IMR-90 (cell line): ENCODE data around the gene PJA2. TPM values are rescaled to one million over a fixed set of nuclear protein-coding genes. Genes with fewer than 3 reads are reported as not detected.

Experiments used
- ATAC-seq: fragments of 200-7000 bp; cut with Tn5 transposase; 2 replicates; pipeline ENCODE4 v1.9.1; 2020; ENCODE audit warnings: low read depth, mild to moderate bottlenecking, moderate library complexity
- BruUV-seq: library from RNA; stranded (reverse); fragments of 400-500 nt; replicated peaks from 2 replicates; lab custom pipeline; 2021; lab: Mats Ljungman, UMichigan
- CTCF ChIA-PET: fragments of 300-600 bp; formaldehyde crosslinking; extraction: SDS; loops from one replicate; lab custom pipeline; 2021; ENCODE audit warnings: antibody characterized with exemption; lab: Yijun Ruan, JAX
- POLR2A ChIA-PET: fragments of 300-600 bp; sonication (Branson Sonifier 250); formaldehyde crosslinking; loops from one replicate; lab custom pipeline; 2022; ENCODE audit warnings: antibody characterized with exemption; ENCODE audit not compliant: unreplicated experiment; lab: Charles Lee
- DNase-seq: peaks from one replicate; pipeline ENCODE4 v3.0.0; 2013
- H2AFZ ChIP-seq: replicated peaks from 2 replicates; pipeline ENCODE3; 2013; ENCODE audit warnings: low read length, mild to moderate bottlenecking; ENCODE audit not compliant: poor library complexity
- H2AK5ac ChIP-seq: 2 replicates; pipeline ENCODE4 v1.6.1; 2013; ENCODE audit warnings: low read depth, low read length, inconsistent platforms
- H2AK9ac ChIP-seq: replicated peaks from 2 replicates; pipeline ENCODE3; 2013; ENCODE audit warnings: mild to moderate bottlenecking, low read depth, low read length, moderate library complexity; ENCODE audit not compliant: poor library complexity
- H2BK120ac ChIP-seq: 2 replicates; pipeline ENCODE4 v1.6.1; 2013; ENCODE audit warnings: low read depth, low read length, inconsistent platforms
- H2BK15ac ChIP-seq: 3 replicates; pipeline ENCODE4 v1.6.1; 2013; ENCODE audit warnings: low read depth, low read length, inconsistent platforms
- H2BK20ac ChIP-seq: 2 replicates; pipeline ENCODE4 v1.6.1; 2013; ENCODE audit warnings: low read depth, mild to moderate bottlenecking, inconsistent platforms, low read length, moderate library complexity
- H2BK5ac ChIP-seq: 2 replicates; pipeline ENCODE4 v1.6.1; 2013; ENCODE audit warnings: mild to moderate bottlenecking, low read depth, low read length, inconsistent platforms; ENCODE audit not compliant: poor library complexity, severe bottlenecking
- H3K14ac ChIP-seq: replicated peaks from 2 replicates; pipeline ENCODE4 v1.6.1; 2013; ENCODE audit warnings: low read depth, low read length, inconsistent platforms
- H3K18ac ChIP-seq: 2 replicates; pipeline ENCODE4 v1.6.1; 2013; ENCODE audit warnings: low read depth, low read length, control low read depth
- H3K23ac ChIP-seq: 2 replicates; pipeline ENCODE4 v1.6.1; 2013; ENCODE audit warnings: low read depth, low read length, inconsistent platforms
- H3K27ac ChIP-seq: 2 replicates; pipeline ENCODE4 v1.5.1; 2013; ENCODE audit warnings: mild to moderate bottlenecking, control low read depth, low read length; ENCODE audit not compliant: insufficient read depth
- H3K27me3 ChIP-seq: 2 replicates; pipeline ENCODE4 v1.6.1; 2013; ENCODE audit warnings: low read length; ENCODE audit not compliant: control insufficient read depth, insufficient read depth
- H3K36me3 ChIP-seq: 2 replicates; pipeline ENCODE4 v1.6.1; 2013; ENCODE audit warnings: low read length, mixed read lengths; ENCODE audit not compliant: control insufficient read depth, insufficient read depth
- H3K4ac ChIP-seq: 2 replicates; pipeline ENCODE4 v1.6.1; 2013; ENCODE audit warnings: low read depth, low read length, inconsistent platforms
- H3K4me1 ChIP-seq: 2 replicates; pipeline ENCODE4 v1.6.1; 2013; ENCODE audit warnings: low read length, mixed read lengths; ENCODE audit not compliant: control insufficient read depth, insufficient read depth
- H3K4me2 ChIP-seq: 2 replicates; pipeline ENCODE4 v1.6.1; 2013; ENCODE audit warnings: low read depth, mild to moderate bottlenecking, control low read depth, low read length, moderate library complexity
- H3K4me3 ChIP-seq: 2 replicates; pipeline ENCODE4 v1.5.1; 2013; ENCODE audit warnings: low read depth, mild to moderate bottlenecking, control low read depth, low read length, moderate library complexity; ENCODE audit not compliant: insufficient read depth
- H3K56ac ChIP-seq: 2 replicates; pipeline ENCODE4 v1.6.1; 2013; ENCODE audit warnings: low read length, inconsistent platforms; ENCODE audit not compliant: insufficient read depth; ENCODE audit errors: extremely low read depth
- H3K79me1 ChIP-seq, 2 experiments: 2 replicates each; pipeline ENCODE4 v1.6.1; 2013; ENCODE audit warnings: low read length in 2 of 2, inconsistent platforms in 1 of 2, low read depth in 1 of 2
- H3K9ac ChIP-seq: 2 replicates; pipeline ENCODE4 v1.6.1; 2013; ENCODE audit warnings: low read depth, low read length, control low read depth
- H3K9me1 ChIP-seq: 2 replicates; pipeline ENCODE4 v1.6.1; 2013; ENCODE audit warnings: low read length, inconsistent platforms; ENCODE audit not compliant: insufficient read depth
- H3K9me3 ChIP-seq: 2 replicates; pipeline ENCODE4 v1.6.1; 2013; ENCODE audit warnings: low read length; ENCODE audit not compliant: control insufficient read depth, insufficient read depth
- H4K20me1 ChIP-seq: 2 replicates; pipeline ENCODE4 v1.6.1; 2013; ENCODE audit warnings: low read length, inconsistent platforms; ENCODE audit not compliant: insufficient read depth
- H4K5ac ChIP-seq: 2 replicates; pipeline ENCODE4 v1.6.1; 2013; ENCODE audit warnings: mild to moderate bottlenecking, low read depth, low read length, control low read depth
- H4K8ac ChIP-seq, 2 experiments: 2 replicates each; pipeline ENCODE4 v1.6.1; 2013; ENCODE audit warnings: low read depth in 2 of 2, low read length in 2 of 2, control low read depth in 1 of 2, inconsistent platforms in 1 of 2
- H4K91ac ChIP-seq: 2 replicates; pipeline ENCODE4 v1.6.1; 2013; ENCODE audit warnings: low read depth, low read length, inconsistent platforms; ENCODE audit not compliant: insufficient read depth
- CEBPB ChIP-seq: IDR thresholded peaks from 2 replicates; pipeline ENCODE4 v1.6.1; 2012; ENCODE audit warnings: low read depth, low read length, improper control_type of control experiment
- CHD1 ChIP-seq: IDR thresholded peaks from 2 replicates; pipeline ENCODE4 v1.6.1; 2012; ENCODE audit warnings: low read depth, low read length, improper control_type of control experiment
- FOS ChIP-seq: fragments of 150-350 bp; IDR thresholded peaks from 2 replicates; pipeline ENCODE4 v1.6.1; 2016; ENCODE audit warnings: low read depth, low read length
- MAFK ChIP-seq: IDR thresholded peaks from 2 replicates; pipeline ENCODE4 v1.6.1; 2012; ENCODE audit warnings: low read depth, low read length, improper control_type of control experiment
- MAZ ChIP-seq: IDR thresholded peaks from 2 replicates; pipeline ENCODE4 v1.6.1; 2012; ENCODE audit warnings: low read depth, mild to moderate bottlenecking, low read length, improper control_type of control experiment, moderate library complexity, borderline replicate concordance
- MXI1 ChIP-seq: IDR thresholded peaks from 2 replicates; pipeline ENCODE4 v1.6.1; 2012; ENCODE audit warnings: low read depth, mild to moderate bottlenecking, low read length, moderate library complexity, borderline replicate concordance
- NFE2L2 ChIP-seq: fragments of 150-350 bp; IDR thresholded peaks from 2 replicates; pipeline ENCODE4 v1.6.1; 2016; ENCODE audit warnings: low read depth, mild to moderate bottlenecking, low read length
- POLR2A ChIP-seq: IDR thresholded peaks from 2 replicates; pipeline ENCODE4 v1.6.1; 2012; ENCODE audit warnings: mild to moderate bottlenecking, low read depth, low read length
- RAD21 ChIP-seq: IDR thresholded peaks from 2 replicates; pipeline ENCODE4 v1.6.1; 2012; ENCODE audit warnings: low read length, improper control_type of control experiment
- RCOR1 ChIP-seq: IDR thresholded peaks from 2 replicates; pipeline ENCODE4 v1.6.1; 2012; ENCODE audit warnings: mild to moderate bottlenecking, low read length, improper control_type of control experiment; ENCODE audit not compliant: insufficient replicate concordance
- RFX5 ChIP-seq: IDR thresholded peaks from 2 replicates; pipeline ENCODE4 v1.8.0; 2012; ENCODE audit warnings: low read depth, mild to moderate bottlenecking, low read length, moderate library complexity
- SMC3 ChIP-seq: fragments of 150-350 bp; IDR thresholded peaks from 2 replicates; pipeline ENCODE4 v1.6.1; 2016; ENCODE audit warnings: low read depth, mild to moderate bottlenecking, antibody characterized with exemption, low read length, moderate library complexity
- WGBS, 2 experiments: methylation state at CpG; one replicate each; pipeline versions ENCODE4 v1.1.5 to v1.1.7; 2013; ENCODE audit warnings: missing lambda C conversion rate in 2 of 2; ENCODE audit not compliant: insufficient read length in 1 of 2; ENCODE audit errors: extremely low coverage in 2 of 2; 5-methylcytosine and 5-hydroxymethylcytosine counted together
- dilution Hi-C: fragments of 300-500 bp; cut with HindIII; formaldehyde crosslinking; loops from one replicate; pipeline ENCODE4 v1.14.3; 2018; ENCODE audit warnings: low sequenced_read_pairs; ENCODE audit not compliant: unreplicated experiment
- in situ Hi-C: fragments of 300-500 bp; cut with MboI; formaldehyde crosslinking; loops from 3 replicates; pipeline ENCODE4 v1.14.3; 2019; ENCODE audit warnings: low sequenced_read_pairs, inconsistent platforms, mixed read lengths
- intact Hi-C: fragments of 100-400 bp; cut with micrococcal nuclease; formaldehyde crosslinking; loops from 2 replicates; pipeline ENCODE4 v1.10.0; 2022
- polyA plus RNA-seq, 3 experiments: library from polyadenylated mRNA; depleted of rRNA; stranded (reverse); fragments of >200 nt; gene quantifications; 2 replicates each; pipeline ENCODE4 v1.2.3, GENCODE V29; 2012; ENCODE audit warnings: low replicate concordance in 1 of 3
- total RNA-seq: library from RNA; depleted of rRNA; stranded (reverse); fragments of >200 nt; gene quantifications from 2 replicates; pipeline ENCODE4 v1.2.3, GENCODE V29; 2012
- TF ChIP-seq, protein P1 (sequence below): fragments of 150-350 bp; IDR thresholded peaks from 2 replicates; pipeline ENCODE4 v1.6.1; 2016; ENCODE audit warnings: low read depth, mild to moderate bottlenecking, low read length, moderate library complexity, borderline replicate concordance
- TF ChIP-seq, protein P2 (sequence below): conservative IDR thresholded peaks from 2 replicates; pipeline ENCODE4 v1.5.1; 2012; ENCODE audit warnings: mild to moderate bottlenecking, low read depth, low read length, improper control_type of control experiment
- TF ChIP-seq, protein P3 (sequence below): fragments of 150-350 bp; IDR thresholded peaks from 2 replicates; pipeline ENCODE4 v1.6.1; 2017; ENCODE audit warnings: mild to moderate bottlenecking, antibody characterized with exemption, low read length, low read depth

The PJA2 gene
- total and polyA plus RNA-seq, 2 of the 4 experiments (the other 2 are of a cell fraction) = 42.3 to 70.6 TPM

DNA sequence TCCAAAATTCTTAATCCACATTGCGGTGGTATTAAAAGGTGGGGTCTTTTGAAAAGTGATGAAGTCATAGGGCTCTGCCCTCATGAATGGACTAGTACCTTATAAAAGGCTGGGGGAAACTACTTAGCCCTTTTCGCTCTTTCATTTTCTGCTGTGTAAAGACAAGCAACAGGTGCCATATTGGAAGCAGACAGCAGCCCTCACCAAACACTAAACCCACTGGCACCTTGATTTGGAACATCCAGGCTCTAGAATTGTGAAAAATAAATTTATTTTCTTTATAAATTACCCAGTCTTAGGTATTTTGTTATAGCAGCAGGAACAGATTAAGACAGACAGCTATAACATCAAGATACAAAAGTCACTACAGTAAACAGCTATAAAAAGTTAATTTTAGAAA is 12.8 kb downstream of the PJA2 start:
- H3K36me3 ChIP-seq = peaks cover 1% of the 10 kb centered on the region; the same call in 1 of the 2 replicates
- H3K27ac ChIP-seq = no peak overlapping the region
- H3K4me2 ChIP-seq = no peak overlapping the region
- H3K4ac ChIP-seq = no peak overlapping the region
- no peak overlapping the region for H3K4me3 ChIP-seq
- no peak overlapping the region for H2AK5ac ChIP-seq
- ATAC-seq = no peak
- H3K9ac ChIP-seq = no peak overlapping the region
- in situ Hi-C loops (no loop called here), dilution Hi-C loops (no loop called here), intact Hi-C loops (no loop called here)
- no peaks in the 10 kb centered on the region for H3K9me3 ChIP-seq
- no peak for DNase-seq
- POLR2A ChIA-PET = no interaction called here
- peaks cover 81% of the 10 kb centered on the region for H4K20me1 ChIP-seq
- no peak overlapping the region for H2AFZ ChIP-seq
- no peak overlapping the region for H2BK5ac ChIP-seq
- TF ChIP-seq NFE2L2 = no peak
- TF ChIP-seq POLR2A = no peak
- no peak for TF ChIP-seq CEBPB
- TF ChIP-seq FOS = no peak
- no peak for TF ChIP-seq RAD21
- TF ChIP-seq MAFK = no peak
- no peak for TF ChIP-seq RFX5
- TF ChIP-seq RCOR1 = no peak
- TF ChIP-seq MAZ = no peak
- TF ChIP-seq, protein P1, sequence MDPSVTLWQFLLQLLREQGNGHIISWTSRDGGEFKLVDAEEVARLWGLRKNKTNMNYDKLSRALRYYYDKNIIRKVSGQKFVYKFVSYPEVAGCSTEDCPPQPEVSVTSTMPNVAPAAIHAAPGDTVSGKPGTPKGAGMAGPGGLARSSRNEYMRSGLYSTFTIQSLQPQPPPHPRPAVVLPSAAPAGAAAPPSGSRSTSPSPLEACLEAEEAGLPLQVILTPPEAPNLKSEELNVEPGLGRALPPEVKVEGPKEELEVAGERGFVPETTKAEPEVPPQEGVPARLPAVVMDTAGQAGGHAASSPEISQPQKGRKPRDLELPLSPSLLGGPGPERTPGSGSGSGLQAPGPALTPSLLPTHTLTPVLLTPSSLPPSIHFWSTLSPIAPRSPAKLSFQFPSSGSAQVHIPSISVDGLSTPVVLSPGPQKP = no peak
- no peak for TF ChIP-seq SMC3
- TF ChIP-seq, protein P2, sequence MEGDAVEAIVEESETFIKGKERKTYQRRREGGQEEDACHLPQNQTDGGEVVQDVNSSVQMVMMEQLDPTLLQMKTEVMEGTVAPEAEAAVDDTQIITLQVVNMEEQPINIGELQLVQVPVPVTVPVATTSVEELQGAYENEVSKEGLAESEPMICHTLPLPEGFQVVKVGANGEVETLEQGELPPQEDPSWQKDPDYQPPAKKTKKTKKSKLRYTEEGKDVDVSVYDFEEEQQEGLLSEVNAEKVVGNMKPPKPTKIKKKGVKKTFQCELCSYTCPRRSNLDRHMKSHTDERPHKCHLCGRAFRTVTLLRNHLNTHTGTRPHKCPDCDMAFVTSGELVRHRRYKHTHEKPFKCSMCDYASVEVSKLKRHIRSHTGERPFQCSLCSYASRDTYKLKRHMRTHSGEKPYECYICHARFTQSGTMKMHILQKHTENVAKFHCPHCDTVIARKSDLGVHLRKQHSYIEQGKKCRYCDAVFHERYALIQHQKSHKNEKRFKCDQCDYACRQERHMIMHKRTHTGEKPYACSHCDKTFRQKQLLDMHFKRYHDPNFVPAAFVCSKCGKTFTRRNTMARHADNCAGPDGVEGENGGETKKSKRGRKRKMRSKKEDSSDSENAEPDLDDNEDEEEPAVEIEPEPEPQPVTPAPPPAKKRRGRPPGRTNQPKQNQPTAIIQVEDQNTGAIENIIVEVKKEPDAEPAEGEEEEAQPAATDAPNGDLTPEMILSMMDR = no peak
- TF ChIP-seq, protein P3, sequence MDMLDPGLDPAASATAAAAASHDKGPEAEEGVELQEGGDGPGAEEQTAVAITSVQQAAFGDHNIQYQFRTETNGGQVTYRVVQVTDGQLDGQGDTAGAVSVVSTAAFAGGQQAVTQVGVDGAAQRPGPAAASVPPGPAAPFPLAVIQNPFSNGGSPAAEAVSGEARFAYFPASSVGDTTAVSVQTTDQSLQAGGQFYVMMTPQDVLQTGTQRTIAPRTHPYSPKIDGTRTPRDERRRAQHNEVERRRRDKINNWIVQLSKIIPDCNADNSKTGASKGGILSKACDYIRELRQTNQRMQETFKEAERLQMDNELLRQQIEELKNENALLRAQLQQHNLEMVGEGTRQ = no peak
- TF ChIP-seq CHD1 = no peak
- no peak for TF ChIP-seq MXI1
- CTCF ChIA-PET = no interaction called here
- H2BK120ac ChIP-seq = no peak overlapping the region
- no peak overlapping the region for H4K5ac ChIP-seq
- no peaks in the 10 kb centered on the region for H3K4me1 ChIP-seq
- no peak overlapping the region for H2AK9ac ChIP-seq
- no peak overlapping the region for H3K56ac ChIP-seq
- no peak overlapping the region for H2BK20ac ChIP-seq
- H2BK15ac ChIP-seq = no peak overlapping the region
- H3K14ac ChIP-seq = no peak overlapping the region
- H3K79me1 ChIP-seq = peaks cover 0 to 55% of the 10 kb centered on the region in 2 experiments; a peak in 3 of 4 replicates
- WGBS, 2 experiments = no CpG with 5 or more reads among the region's 2 CpGs
- no peak overlapping the region for H3K23ac ChIP-seq
- H3K9me1 ChIP-seq = peaks cover 7% of the 10 kb centered on the region
- no peak overlapping the region for H3K18ac ChIP-seq
- no peak overlapping the region for H4K8ac ChIP-seq
- no peaks in the 10 kb centered on the region for H3K27me3 ChIP-seq
- no TSS peak for BruUV-seq
- H4K91ac ChIP-seq = no peak overlapping the region
